Measurements from ENCODE around the gene CYSLTR2.

Gene CYSLTR2

GRCh38 chr13:48707405-48707804, 53.7 kb downstream of the CYSLTR2 start:
- Histone ChIP-seq H3K14ac (ENCODE audit: low read length) (no peak overlapping the region), H3K18ac (ENCODE audit: low read length) (no peak overlapping the region), H3K9me3 (replicated peaks in 1 of 2; ENCODE audit: control insufficient read depth in 2 of 2, insufficient read depth in 1 of 2, low read depth in 1 of 2, low read length in 2 of 2) (no peaks in the 10 kb centered on the region), H3K79me1 (ENCODE audit: low read depth, low read length) (no peaks in the 10 kb centered on the region), H3K4me1 (ENCODE audit: control insufficient read depth in 2 of 2, insufficient read depth in 1 of 2, low read depth in 1 of 2, low read length in 2 of 2) (no peaks in the 10 kb centered on the region), H2BK5ac (ENCODE audit: low read length) (no peak overlapping the region), H3K36me3 (replicated peaks in 1 of 2; ENCODE audit: control insufficient read depth in 2 of 2, insufficient read depth in 2 of 2, low read length in 2 of 2) (no peaks in the 10 kb centered on the region), H4K91ac (ENCODE audit: low read depth, low read length, poor library complexity) (no peak overlapping the region), H2BK15ac (ENCODE audit: low read length) (no peak overlapping the region), H2AFZ (ENCODE audit: low read length) (no peak overlapping the region), H3K9ac (ENCODE audit: low read depth, low read length, poor library complexity) (no peak overlapping the region), H3K27ac (replicated peaks; ENCODE audit: low read length) (no peak overlapping the region), H4K8ac (ENCODE audit: low read depth, low read length) (no peak overlapping the region), H3K23ac (ENCODE audit: low read depth, low read length, poor library complexity) (no peak overlapping the region), H3K4ac (ENCODE audit: low read length) (no peak overlapping the region), H2AK5ac (ENCODE audit: low read depth, low read length) (no peak overlapping the region), H2BK12ac (ENCODE audit: low read length) (no peak overlapping the region), H3K27me3 (ENCODE audit: control insufficient read depth in 3 of 3, insufficient read depth in 3 of 3, low read depth in 1 of 3, low read length in 3 of 3) (no peaks in the 10 kb centered on the region), H3K4me2 (ENCODE audit: insufficient read depth, low read length, poor library complexity, severe bottlenecking) (no peak overlapping the region), H3K4me3 (ENCODE audit: low read length in 2 of 2) (no peak overlapping the region), H2BK120ac (ENCODE audit: low read depth, low read length) (no peak overlapping the region)
- WGBS, 2 donors (ENCODE audit: extremely low coverage in 2 of 2, insufficient read length in 2 of 2, insufficient replicate concordance in 1 of 2), result no CpG with 5 or more reads among the region's 5 CpGs
- DNase-seq (ENCODE audit: low spot score), result no peak

GRCh38 chr13:48708764-48709163, 55.0 kb downstream of the CYSLTR2 start:
- H3K36me3 ChIP-seq (replicated peaks in 1 of 2; ENCODE audit: control insufficient read depth in 2 of 2, insufficient read depth in 2 of 2, low read length in 2 of 2), result no peaks in the 10 kb centered on the region
- H3K79me1 ChIP-seq (ENCODE audit: low read depth, low read length), result no peaks in the 10 kb centered on the region
- no peak overlapping the region for H4K91ac ChIP-seq (ENCODE audit: low read depth, low read length, poor library complexity)
- WGBS, 2 donors (ENCODE audit: extremely low coverage in 2 of 2, insufficient read length in 2 of 2, insufficient replicate concordance in 1 of 2), result no CpG with 5 or more reads among the region's 1 CpG
- H3K9ac ChIP-seq (ENCODE audit: low read depth, low read length, poor library complexity), result no peak overlapping the region
- H3K9me3 ChIP-seq (replicated peaks in 1 of 2; ENCODE audit: control insufficient read depth in 2 of 2, insufficient read depth in 1 of 2, low read depth in 1 of 2, low read length in 2 of 2), result peaks cover 0 to 2% of the 10 kb centered on the region in 2 donors
- H4K8ac ChIP-seq (ENCODE audit: low read depth, low read length), result no peak overlapping the region
- no peak for DNase-seq (ENCODE audit: low spot score)
- no peak overlapping the region for H3K4ac ChIP-seq (ENCODE audit: low read length)
- H3K27ac ChIP-seq (replicated peaks; ENCODE audit: low read length), result no peak overlapping the region
- H2BK5ac ChIP-seq (ENCODE audit: low read length), result no peak overlapping the region
- no peak overlapping the region for H2BK120ac ChIP-seq (ENCODE audit: low read depth, low read length)
- no peak overlapping the region for H3K23ac ChIP-seq (ENCODE audit: low read depth, low read length, poor library complexity)
- no peak overlapping the region for H3K4me2 ChIP-seq (ENCODE audit: insufficient read depth, low read length, poor library complexity, severe bottlenecking)
- no peak overlapping the region for H3K18ac ChIP-seq (ENCODE audit: low read length)
- no peaks in the 10 kb centered on the region for H3K27me3 ChIP-seq (ENCODE audit: control insufficient read depth in 3 of 3, insufficient read depth in 3 of 3, low read depth in 1 of 3, low read length in 3 of 3)
- no peak overlapping the region for H2AFZ ChIP-seq (ENCODE audit: low read length)
- no peak overlapping the region for H2BK12ac ChIP-seq (ENCODE audit: low read length)
- no peaks in the 10 kb centered on the region for H3K4me1 ChIP-seq (ENCODE audit: control insufficient read depth in 2 of 2, insufficient read depth in 1 of 2, low read depth in 1 of 2, low read length in 2 of 2)
- H2BK15ac ChIP-seq (ENCODE audit: low read length), result no peak overlapping the region
- H3K14ac ChIP-seq (ENCODE audit: low read length), result no peak overlapping the region
- H2AK5ac ChIP-seq (ENCODE audit: low read depth, low read length), result no peak overlapping the region
- no peak overlapping the region for H3K4me3 ChIP-seq (ENCODE audit: low read length in 2 of 2)

- Histone ChIP-seq H3K36me3 (replicated peaks in 1 of 2; ENCODE audit: control insufficient read depth in 2 of 2, insufficient read depth in 2 of 2, low read length in 2 of 2) (no peaks in the 10 kb centered on the region), H3K18ac (ENCODE audit: low read length) (no peak overlapping the region), H3K9me3 (replicated peaks in 1 of 2; ENCODE audit: control insufficient read depth in 2 of 2, insufficient read depth in 1 of 2, low read depth in 1 of 2, low read length in 2 of 2) (peaks cover 3 to 4% of the 10 kb centered on the region in 2 donors), H2AFZ (ENCODE audit: low read length) (no peak overlapping the region), H4K91ac (ENCODE audit: low read depth, low read length, poor library complexity) (no peak overlapping the region), H3K9ac (ENCODE audit: low read depth, low read length, poor library complexity) (no peak overlapping the region), H2BK5ac (ENCODE audit: low read length) (no peak overlapping the region), H3K79me1 (ENCODE audit: low read depth, low read length) (no peaks in the 10 kb centered on the region), H4K8ac (ENCODE audit: low read depth, low read length) (no peak overlapping the region), H3K4me3 (ENCODE audit: low read length in 2 of 2) (no peak overlapping the region), H2BK15ac (ENCODE audit: low read length) (no peak overlapping the region), H2BK120ac (ENCODE audit: low read depth, low read length) (no peak overlapping the region), H3K14ac (ENCODE audit: low read length) (no peak overlapping the region), H3K4me2 (ENCODE audit: insufficient read depth, low read length, poor library complexity, severe bottlenecking) (no peak overlapping the region), H3K4me1 (ENCODE audit: control insufficient read depth in 2 of 2, insufficient read depth in 1 of 2, low read depth in 1 of 2, low read length in 2 of 2) (no peaks in the 10 kb centered on the region), H3K27me3 (ENCODE audit: control insufficient read depth in 3 of 3, insufficient read depth in 3 of 3, low read depth in 1 of 3, low read length in 3 of 3) (no peaks in the 10 kb centered on the region), H2BK12ac (ENCODE audit: low read length) (no peak overlapping the region), H3K4ac (ENCODE audit: low read length) (no peak overlapping the region), H2AK5ac (ENCODE audit: low read depth, low read length) (no peak overlapping the region), H3K23ac (ENCODE audit: low read depth, low read length, poor library complexity) (no peak overlapping the region), H3K27ac (replicated peaks; ENCODE audit: low read length) (no peak overlapping the region)
- no peak for DNase-seq (ENCODE audit: low spot score)
- WGBS, 2 donors (ENCODE audit: extremely low coverage in 2 of 2, insufficient read length in 2 of 2, insufficient replicate concordance in 1 of 2), result no CpG with 5 or more reads among the region's 2 CpGs
Observed at GRCh38 chr13:48709213-48709612, 55.5 kb downstream of the CYSLTR2 start.

- no peak overlapping the region for H3K14ac ChIP-seq (ENCODE audit: low read length)
- peaks cover 5 to 6% of the 10 kb centered on the region in 2 donors for H3K9me3 ChIP-seq (replicated peaks in 1 of 2; ENCODE audit: control insufficient read depth in 2 of 2, insufficient read depth in 1 of 2, low read depth in 1 of 2, low read length in 2 of 2)
- no peak overlapping the region for H4K8ac ChIP-seq (ENCODE audit: low read depth, low read length)
- no CpG with 5 or more reads among the region's 1 CpG for WGBS, 2 donors (ENCODE audit: extremely low coverage in 2 of 2, insufficient read length in 2 of 2, insufficient replicate concordance in 1 of 2)
- no peak overlapping the region for H4K91ac ChIP-seq (ENCODE audit: low read depth, low read length, poor library complexity)
- H3K79me1 ChIP-seq (ENCODE audit: low read depth, low read length), result no peaks in the 10 kb centered on the region
- no peak overlapping the region for H2AFZ ChIP-seq (ENCODE audit: low read length)
- no peaks in the 10 kb centered on the region for H3K4me1 ChIP-seq (ENCODE audit: control insufficient read depth in 2 of 2, insufficient read depth in 1 of 2, low read depth in 1 of 2, low read length in 2 of 2)
- H3K27ac ChIP-seq (replicated peaks; ENCODE audit: low read length), result no peak overlapping the region
- H2BK12ac ChIP-seq (ENCODE audit: low read length), result no peak overlapping the region
- H2BK5ac ChIP-seq (ENCODE audit: low read length), result no peak overlapping the region
- H3K4me2 ChIP-seq (ENCODE audit: insufficient read depth, low read length, poor library complexity, severe bottlenecking), result no peak overlapping the region
- H3K23ac ChIP-seq (ENCODE audit: low read depth, low read length, poor library complexity), result no peak overlapping the region
- no peak overlapping the region for H3K4me3 ChIP-seq (ENCODE audit: low read length in 2 of 2)
- no peaks in the 10 kb centered on the region for H3K36me3 ChIP-seq (replicated peaks in 1 of 2; ENCODE audit: control insufficient read depth in 2 of 2, insufficient read depth in 2 of 2, low read length in 2 of 2)
- H3K27me3 ChIP-seq (ENCODE audit: control insufficient read depth in 3 of 3, insufficient read depth in 3 of 3, low read depth in 1 of 3, low read length in 3 of 3), result no peaks in the 10 kb centered on the region
- no peak overlapping the region for H2AK5ac ChIP-seq (ENCODE audit: low read depth, low read length)
- no peak for DNase-seq (ENCODE audit: low spot score)
- no peak overlapping the region for H2BK15ac ChIP-seq (ENCODE audit: low read length)
- H3K9ac ChIP-seq (ENCODE audit: low read depth, low read length, poor library complexity), result no peak overlapping the region
- no peak overlapping the region for H3K18ac ChIP-seq (ENCODE audit: low read length)
- no peak overlapping the region for H3K4ac ChIP-seq (ENCODE audit: low read length)
- no peak overlapping the region for H2BK120ac ChIP-seq (ENCODE audit: low read depth, low read length)
Observed at GRCh38 chr13:48710160-48710559, 56.4 kb downstream of the CYSLTR2 start.
